H1 (cell line): ENCODE results near the gene FMNL1. TPM values are rescaled to one million over a fixed set of nuclear protein-coding genes. Genes with fewer than 3 reads are reported as not detected.

Experiments
- CTCF ChIA-PET: fragments of 300-600 bp; sonication (Branson Sonifier 250); formaldehyde crosslinking; loops from one replicate; lab custom pipeline; 2021; ENCODE audit not compliant: partially characterized antibody; lab: Charles Lee
- POLR2A ChIA-PET: fragments of 300-600 bp; sonication (Branson Sonifier 250); formaldehyde crosslinking; loops from one replicate; lab custom pipeline; 2021; ENCODE audit warnings: inconsistent platforms; ENCODE audit not compliant: partially characterized antibody; lab: Charles Lee
- DNase-seq, 2 experiments: peaks; one replicate each; pipeline versions ENCODE4 v3.0.0 to v3.0.0-alpha.2; 2010 to 2022; ENCODE audit warnings: low spot score in 2 of 2, low read depth in 1 of 2, mixed read lengths in 1 of 2
- FAIRE-seq: peaks from 2 replicates; lab custom pipeline; 2011; peaks lifted over from hg19 to GRCh38; lab: Jason Lieb, UNC
- H2AFZ ChIP-seq: 2 replicates; pipeline ENCODE4 v1.8.1; 2012; ENCODE audit warnings: low read length, inconsistent platforms
- H2AK5ac ChIP-seq: 2 replicates; pipeline ENCODE4 v1.6.1; 2013; ENCODE audit warnings: low read depth, low read length
- H2BK120ac ChIP-seq: replicated peaks from 2 replicates; pipeline ENCODE3; 2013; ENCODE audit warnings: low read depth, low read length, inconsistent platforms
- H2BK12ac ChIP-seq: 2 replicates; pipeline ENCODE4 v1.6.1; 2013; ENCODE audit warnings: low read depth, low read length
- H2BK15ac ChIP-seq: 2 replicates; pipeline ENCODE4 v1.6.1; 2013; ENCODE audit warnings: low read length
- H2BK20ac ChIP-seq: 2 replicates; pipeline ENCODE4 v1.6.1; 2013; ENCODE audit warnings: low read length
- H2BK5ac ChIP-seq: 2 replicates; pipeline ENCODE4 v1.6.1; 2013; ENCODE audit warnings: low read depth, low read length
- H3K14ac ChIP-seq: 2 replicates; pipeline ENCODE4 v1.6.1; 2013; ENCODE audit warnings: inconsistent platforms; ENCODE audit not compliant: insufficient read length
- H3K18ac ChIP-seq: 2 replicates; pipeline ENCODE4 v1.6.1; 2013; ENCODE audit warnings: low read length; ENCODE audit errors: extremely low read depth
- H3K23ac ChIP-seq: 2 replicates; pipeline ENCODE4 v1.6.1; 2013; ENCODE audit warnings: inconsistent platforms; ENCODE audit not compliant: insufficient read length
- H3K23me2 ChIP-seq: 2 replicates; pipeline ENCODE4 v1.6.1; 2013; ENCODE audit warnings: low read depth, low read length
- H3K27ac ChIP-seq: 2 replicates; pipeline ENCODE4 v1.6.1; 2011; ENCODE audit warnings: low read depth, low read length, inconsistent platforms
- H3K27me3 ChIP-seq, 4 experiments: replicated peaks in 1 of 4; 1 replicate in 1 of 4; 2 replicates in 3 of 4; pipeline versions ENCODE4 v1.6.1 to v1.8.1; 2011 to 2013; ENCODE audit warnings: low read length in 3 of 4, mild to moderate bottlenecking in 3 of 4, inconsistent platforms in 2 of 4, mixed read lengths in 2 of 4, moderate library complexity in 1 of 4; ENCODE audit not compliant: control insufficient read depth in 3 of 4, insufficient read depth in 3 of 4; ENCODE audit errors: extremely low read depth in 1 of 4
- H3K36me3 ChIP-seq, 4 experiments: 2 replicates each; pipeline versions ENCODE4 v1.6.1 to v1.8.1; 2011 to 2013; ENCODE audit warnings: mild to moderate bottlenecking in 4 of 4, low read length in 3 of 4, moderate library complexity in 2 of 4, control low read depth in 1 of 4, inconsistent platforms in 1 of 4; ENCODE audit not compliant: insufficient read depth in 4 of 4, control insufficient read depth in 2 of 4
- H3K4ac ChIP-seq: replicated peaks from 2 replicates; pipeline ENCODE3; 2013; ENCODE audit warnings: low read length, low read depth, mixed read lengths, inconsistent platforms; ENCODE audit not compliant: insufficient read length
- H3K4me1 ChIP-seq, 4 experiments: replicated peaks in 1 of 4; 1 replicate in 1 of 4; 2 replicates in 3 of 4; pipeline versions ENCODE4 v1.6.1 to v1.8.1; 2011 to 2013; ENCODE audit warnings: low read length in 3 of 4, inconsistent platforms in 2 of 4, mixed read lengths in 1 of 4; ENCODE audit not compliant: insufficient read depth in 4 of 4, control insufficient read depth in 3 of 4
- H3K4me2 ChIP-seq, 2 experiments: 2 replicates each; pipeline versions ENCODE4 v1.6.1 to v1.8.1; 2011 to 2013; ENCODE audit warnings: low read depth in 2 of 2, low read length in 2 of 2, control low read depth in 1 of 2, inconsistent platforms in 1 of 2, mild to moderate bottlenecking in 1 of 2; ENCODE audit not compliant: insufficient read depth in 1 of 2
- H3K4me3 ChIP-seq, 4 experiments: fragments of 200-600, 300-600 bp in 1 of 4; sonication (generic), shearing (Covaris generic), sonication (Bioruptor Twin) in 1 of 4; 2 replicates each; pipeline versions ENCODE4 v1.5.1 to v1.8.1; 2011 to 2016; ENCODE audit warnings: low read length in 4 of 4, low read depth in 3 of 4, control low read depth in 2 of 4, inconsistent platforms in 2 of 4, mild to moderate bottlenecking in 2 of 4, mixed read lengths in 1 of 4, moderate library complexity in 1 of 4; ENCODE audit not compliant: insufficient read depth in 2 of 4; ENCODE audit errors: extremely low read depth in 1 of 4
- H3K56ac ChIP-seq: replicated peaks from 2 replicates; pipeline ENCODE3; 2013; ENCODE audit warnings: low read depth, mild to moderate bottlenecking, mixed read lengths, low read length, inconsistent platforms; ENCODE audit not compliant: insufficient read length
- H3K79me1 ChIP-seq: 2 replicates; pipeline ENCODE4 v1.6.1; 2013; ENCODE audit warnings: low read depth, low read length, control low read depth
- H3K79me2 ChIP-seq, 2 experiments: 2 replicates each; pipeline versions ENCODE4 v1.6.1 to v1.8.1; 2012 to 2013; ENCODE audit warnings: low read length in 2 of 2, mild to moderate bottlenecking in 2 of 2, inconsistent platforms in 1 of 2; ENCODE audit not compliant: insufficient read depth in 2 of 2, control insufficient read depth in 1 of 2
- H3K9ac ChIP-seq, 4 experiments: replicated peaks in 1 of 4; 1 replicate in 1 of 4; 2 replicates in 3 of 4; pipeline versions ENCODE4 v1.6.1 to v1.8.1; 2011 to 2013; ENCODE audit warnings: low read depth in 3 of 4, low read length in 3 of 4, control low read depth in 2 of 4, mild to moderate bottlenecking in 2 of 4, moderate library complexity in 2 of 4, inconsistent platforms in 1 of 4; ENCODE audit errors: extremely low read depth in 1 of 4
- H3K9me3 ChIP-seq, 2 experiments: 2 replicates each; pipeline versions ENCODE4 v1.6.1 to v1.8.1; 2012 to 2013; ENCODE audit warnings: mild to moderate bottlenecking in 2 of 2, moderate library complexity in 2 of 2, control low read depth in 1 of 2, inconsistent platforms in 1 of 2, low read depth in 1 of 2, low read length in 1 of 2, mixed read lengths in 1 of 2; ENCODE audit not compliant: insufficient read depth in 2 of 2
- H4K20me1 ChIP-seq, 2 experiments: replicated peaks in 1 of 2; 2 replicates each; pipeline versions ENCODE3 to v1.8.1; 2011 to 2013; ENCODE audit warnings: inconsistent platforms in 2 of 2, low read length in 2 of 2, mild to moderate bottlenecking in 1 of 2; ENCODE audit not compliant: insufficient read depth in 2 of 2, control insufficient read depth in 1 of 2
- H4K5ac ChIP-seq: 2 replicates; pipeline ENCODE4 v1.6.1; 2013; ENCODE audit warnings: low read length, low read depth, mixed read lengths, inconsistent platforms; ENCODE audit not compliant: insufficient read length
- H4K8ac ChIP-seq: 2 replicates; pipeline ENCODE4 v1.8.0; 2013; ENCODE audit warnings: mild to moderate bottlenecking, moderate library complexity, low read length, inconsistent platforms; ENCODE audit not compliant: insufficient read depth; ENCODE audit errors: extremely low read depth
- H4K91ac ChIP-seq: replicated peaks from 2 replicates; pipeline ENCODE3; 2013; ENCODE audit warnings: low read length, mixed read lengths, inconsistent platforms; ENCODE audit not compliant: insufficient read length
- BACH1 ChIP-seq: IDR thresholded peaks from 2 replicates; pipeline ENCODE4 v1.6.1; 2012; ENCODE audit warnings: low read length, improper control_type of control experiment
- SUZ12 ChIP-seq: fragments of 200-600 bp; sonication (generic); IDR thresholded peaks from 2 replicates; pipeline ENCODE4 v1.6.1; 2012; ENCODE audit warnings: mild to moderate bottlenecking, inconsistent platforms, low read length, moderate library complexity, mixed read lengths
- TEAD4 ChIP-seq: IDR thresholded peaks from 2 replicates; pipeline ENCODE4 v1.6.1; 2012; ENCODE audit warnings: low read depth, low read length, inconsistent platforms, mixed read lengths
- WGBS, 2 experiments: shearing (Covaris generic) in 1 of 2; methylation state at CpG; one replicate each; pipeline versions ENCODE4 v1.1.6 to v1.1.7; 2013 to 2015; ENCODE audit warnings: low lambda C conversion rate in 2 of 2, mixed read lengths in 2 of 2, inconsistent platforms in 1 of 2, low coverage in 1 of 2, missing lambda C conversion rate in 1 of 2; ENCODE audit not compliant: insufficient replicate concordance in 2 of 2, insufficient coverage in 1 of 2, insufficient read length in 1 of 2; ENCODE audit errors: extremely low coverage in 1 of 2, missing lambda C conversion rate in 1 of 2; 5-methylcytosine and 5-hydroxymethylcytosine counted together
- polyA plus RNA-seq, 7 experiments: library from polyadenylated mRNA; depleted of rRNA in 3 of 7; stranded (reverse) in 5 of 7; unstranded in 2 of 7; fragments of >200 nt in 5 of 7; fragments of 200-250 nt in 2 of 7; gene quantifications; 1 replicate in 5 of 7; 2 replicates in 1 of 7; 4 replicates in 1 of 7; pipeline versions ENCODE4 v1.2.1 to v1.2.3, GENCODE V29; 2011 to 2013; ENCODE audit warnings: missing spikeins in 2 of 7, mixed read lengths in 2 of 7
- total RNA-seq: library from RNA; stranded (reverse); fragmentation: NEBNext Ultra II Directional; extraction: Animal tissue kit (Norgen Biotek cat#: 25700); gene quantifications from 2 replicates; pipeline ENCODE4 v1.2.1, GENCODE V29; 2021
- TF ChIP-seq, protein P1 (sequence below): IDR thresholded peaks from 2 replicates; pipeline ENCODE4 v1.6.1; 2011; ENCODE audit warnings: low read depth, mild to moderate bottlenecking, low read length; ENCODE audit not compliant: insufficient read depth

Gene FMNL1
- total and polyA plus RNA-seq, 2 of the 8 experiments (the other 6 are each of a cell fraction or from before 2014, with no cell fraction given), result 2.5 to 8.6 TPM

DNA sequence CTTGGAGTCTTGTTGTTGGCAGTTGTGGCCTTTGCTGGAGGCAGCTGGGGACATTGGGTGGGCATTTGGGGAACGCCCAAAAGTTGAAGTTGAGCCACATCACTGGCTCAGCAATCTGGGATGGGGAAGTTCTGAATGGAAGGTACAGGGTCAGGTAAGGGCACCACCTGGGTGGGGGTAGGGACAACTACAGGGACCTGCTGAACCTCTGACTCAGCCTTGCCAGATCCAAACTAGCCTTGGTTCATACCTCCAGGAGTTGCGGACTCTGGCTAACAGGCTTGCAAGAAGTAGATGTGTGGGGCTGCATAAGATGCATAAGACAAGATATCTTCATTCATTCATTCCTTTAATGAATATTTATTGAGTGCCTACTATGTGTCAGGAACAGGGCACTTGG lies 16.0 kb downstream of the FMNL1 start:
- H3K4me2 ChIP-seq, result no peak overlapping the region
- ChIA-PET POLR2A (interaction anchor here (1.1 kb wide), 1 partner anchor 89 kb away, joined by 3 read pairs; the partner anchor contains the start of gene HEXIM1), CTCF (interaction anchor here (0.6 to 22.1 kb wide), 4 partner anchors 13 to 93 kb away, joined by 3 to 362 read pairs (median 249); partner anchors contain the start of gene FMNL1)
- no peak overlapping the region for H2BK12ac ChIP-seq
- H3K56ac ChIP-seq, result no peak overlapping the region
- no peak overlapping the region for H3K14ac ChIP-seq
- no peak overlapping the region for H3K4ac ChIP-seq
- H2AFZ ChIP-seq, result no peak overlapping the region
- H2BK15ac ChIP-seq, result no peak overlapping the region
- H3K9me3 ChIP-seq, result no peaks in the 10 kb centered on the region
- no peak overlapping the region for H3K4me3 ChIP-seq
- peaks cover 0 to 3% of the 10 kb centered on the region in 2 experiments for H4K20me1 ChIP-seq
- no peaks in the 10 kb centered on the region for H3K79me2 ChIP-seq
- DNase-seq, result no peak
- no peak overlapping the region for H2AK5ac ChIP-seq
- no peak overlapping the region for H4K91ac ChIP-seq
- no peak overlapping the region for H3K18ac ChIP-seq
- H3K79me1 ChIP-seq, result no peaks in the 10 kb centered on the region
- FAIRE-seq, result no peak
- H4K8ac ChIP-seq, result no peak overlapping the region
- WGBS, 2 experiments, result 83% methylated on average over 2 of the region's 2 CpGs; no CpG with 5 or more reads in 1 of the 2 experiments
- peaks cover 0 to 29% (median 18%) of the 10 kb centered on the region in 4 experiments; a peak in 6 of 7 replicates for H3K27me3 ChIP-seq
- H3K36me3 ChIP-seq, result no peaks in the 10 kb centered on the region
- TF ChIP-seq BACH1 (no peak), SUZ12 (no peak), TEAD4 (no peak)
- TF ChIP-seq, protein P1, sequence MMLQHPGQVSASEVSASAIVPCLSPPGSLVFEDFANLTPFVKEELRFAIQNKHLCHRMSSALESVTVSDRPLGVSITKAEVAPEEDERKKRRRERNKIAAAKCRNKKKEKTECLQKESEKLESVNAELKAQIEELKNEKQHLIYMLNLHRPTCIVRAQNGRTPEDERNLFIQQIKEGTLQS, result no peak
- no peak overlapping the region for H3K9ac ChIP-seq
- no peak overlapping the region for H3K27ac ChIP-seq
- H4K5ac ChIP-seq, result no peak overlapping the region
- H2BK20ac ChIP-seq, result no peak overlapping the region
- peaks cover 13% of the 10 kb centered on the region; the same call in 1 of the 2 replicates for H3K23me2 ChIP-seq
- no peak overlapping the region for H2BK5ac ChIP-seq
- no peak overlapping the region for H3K23ac ChIP-seq
- H2BK120ac ChIP-seq, result no peak overlapping the region
- peaks cover 3 to 21% (median 16%) of the 10 kb centered on the region in 4 experiments for H3K4me1 ChIP-seq
